Ishikawa (cell line): ENCODE data around the gene EML3.

Experiments used
- CEBPB ChIP-seq: IDR thresholded peaks from 2 replicates; pipeline ENCODE4 v1.6.1; 2012
- CREB1 ChIP-seq: IDR thresholded peaks from 2 replicates; pipeline ENCODE4 v1.6.1; 2012; ENCODE audit warnings: low read depth
- EGR1 ChIP-seq: IDR thresholded peaks from 2 replicates; pipeline ENCODE4 v1.6.1; 2012
- EP300 ChIP-seq: IDR thresholded peaks from 2 replicates; pipeline ENCODE4 v1.6.1; 2012; ENCODE audit warnings: borderline replicate concordance
- FOXM1 ChIP-seq: IDR thresholded peaks from 2 replicates; pipeline ENCODE4 v1.6.1; 2012; ENCODE audit warnings: low read depth, borderline replicate concordance
- MAX ChIP-seq: IDR thresholded peaks from 2 replicates; pipeline ENCODE4 v1.6.1; 2012
- NFIC ChIP-seq: IDR thresholded peaks from 2 replicates; pipeline ENCODE4 v1.6.1; 2012
- RAD21 ChIP-seq: IDR thresholded peaks from 2 replicates; pipeline ENCODE4 v1.6.1; 2012; ENCODE audit warnings: low read depth
- REST ChIP-seq: IDR thresholded peaks from 2 replicates; pipeline ENCODE4 v1.6.1; 2012; ENCODE audit warnings: low read depth, mild to moderate bottlenecking
- TAF1 ChIP-seq: IDR thresholded peaks from 2 replicates; pipeline ENCODE4 v1.6.1; 2012; ENCODE audit warnings: low read depth, mild to moderate bottlenecking
- TCF12 ChIP-seq: IDR thresholded peaks from 2 replicates; pipeline ENCODE4 v1.6.1; 2012; ENCODE audit warnings: low read depth
- TEAD4 ChIP-seq: IDR thresholded peaks from 2 replicates; pipeline ENCODE4 v1.6.1; 2012
- USF1 ChIP-seq: IDR thresholded peaks from 2 replicates; pipeline ENCODE4 v1.6.1; 2012
- YY1 ChIP-seq: IDR thresholded peaks from 2 replicates; pipeline ENCODE4 v1.6.1; 2012; ENCODE audit warnings: low read depth
- ZBTB7A ChIP-seq: IDR thresholded peaks from 2 replicates; pipeline ENCODE4 v1.6.1; 2012; ENCODE audit warnings: low read depth

Gene EML3

GRCh38 chr11:62593434-62594044, 19.0 kb downstream of the EML3 start:
- TF ChIP-seq MAX (peak; percentile 38; the same call in 1 of the 2 replicates), CEBPB (no peak), RAD21 (peak; percentile 50)

GRCh38 chr11:62592989-62593421, 19.6 kb downstream of the EML3 start:
- TF ChIP-seq ZBTB7A (no peak), CREB1 (no peak), EP300 (no peak), NFIC (no peak), CEBPB (no peak), EGR1 (no peak), MAX (no peak), TEAD4 (no peak), FOXM1 (no peak), RAD21 (no peak), REST (no peak), USF1 (no peak), YY1 (no peak)

GRCh38 chr11:62592146-62592815, 20.3 kb downstream of the EML3 start:
- TF ChIP-seq USF1 (no peak), YY1 (no peak), CEBPB (no peak), CREB1 (no peak), EGR1 (no peak), TCF12 (no peak), ZBTB7A (no peak), FOXM1 (no peak), RAD21 (no peak), NFIC (no peak), TAF1 (no peak), REST (no peak), TEAD4 (no peak)

GRCh38 chr11:62591448-62592145, 21.0 kb downstream of the EML3 start, which contains the start of gene TUT1:
TUT1 (minus strand) TSS chr11:62591523; CDS start chr11:62591485, 38 bp downstream.
- TF ChIP-seq MAX: peak; percentile 64; the same call in 1 of the 2 replicates
- TF ChIP-seq CEBPB: 0 out of 2 replicates have a peak, but pooled peaks have one; percentile 31
- TF ChIP-seq ZBTB7A: no peak; the same call in 1 of the 2 replicates
- peak; percentile 43; the same call in 1 of the 2 replicates for TF ChIP-seq NFIC
- TF ChIP-seq EP300: peak; percentile 36; the same call in 1 of the 2 replicates
- peak; percentile 93 for TF ChIP-seq CREB1
- no peak; the same call in 1 of the 2 replicates for TF ChIP-seq TEAD4
- no peak; the same call in 1 of the 2 replicates for TF ChIP-seq RAD21
- TF ChIP-seq TAF1: peak; percentile 69
- TF ChIP-seq TCF12: peak; percentile 61; the same call in 1 of the 2 replicates
- TF ChIP-seq YY1: peak; percentile 73; the same call in 1 of the 2 replicates
- TF ChIP-seq USF1: peak; percentile 69
- peak; percentile 68 for TF ChIP-seq REST
- no peak for TF ChIP-seq EGR1
- TF ChIP-seq FOXM1: 0 out of 2 replicates have a peak, but pooled peaks have one; percentile 33
